ENCODE data around the gene PITPNC1.
"Not testable (repeated sequence)": the region's sequence is repeated elsewhere in the genome, so short reads cannot be mapped to it uniquely, and the experiment has no call there.

PITPNC1 gene

GRCh38 chr17:67376737-67377487, at the start of gene PITPNC1:
Gene PITPNC1 (plus strand): TSS chr17:67377281.
- peak within 1 kb of the TSS; percentile 70 for H3K4me3 ChIP-seq (ENCODE audit: control insufficient read depth, low read depth, low read length)
- no peak for TF ChIP-seq CTCF (conservative IDR thresholded peaks at IDR 0.05; ENCODE audit: control insufficient read depth, insufficient read depth, low read depth, low read length)
- peak; percentile 83 for DNase-seq (ENCODE audit: low read depth)

- H3K4me3 ChIP-seq (ENCODE audit: control insufficient read depth, low read depth, low read length) = no peak overlapping the region
- TF ChIP-seq CTCF (conservative IDR thresholded peaks at IDR 0.05; ENCODE audit: control insufficient read depth, insufficient read depth, low read depth, low read length) = no peak
- DNase-seq (ENCODE audit: low read depth) = no peak
These were observed 49.1 kb upstream of the PITPNC1 start for GRCh38 chr17:67328026-67328425.

- not testable (repeated sequence) for DNase-seq (ENCODE audit: low read depth); H3K4me3 ChIP-seq (ENCODE audit: control insufficient read depth, low read depth, low read length)
These were observed 45.5 kb upstream of the PITPNC1 start for GRCh38 chr17:67331381-67332161.

DNA sequence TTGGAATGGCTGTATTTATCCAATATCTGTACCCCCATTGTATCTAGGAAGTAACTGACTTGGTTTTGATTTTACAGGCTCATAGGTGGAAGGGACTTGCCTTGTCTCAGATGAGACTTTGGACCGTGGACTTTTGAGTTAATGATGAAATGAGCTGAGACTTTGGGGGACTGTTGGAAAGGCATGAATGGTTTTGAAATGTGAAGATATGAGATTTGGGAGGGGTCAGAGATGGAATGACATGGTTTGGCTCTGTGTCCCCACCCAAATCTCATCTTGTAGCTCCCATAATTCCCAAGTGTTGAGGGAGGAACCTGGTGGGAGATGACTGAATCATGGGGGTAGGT, 44.9 kb upstream of the PITPNC1 start:
- DNase-seq (ENCODE audit: low read depth); H3K4me3 ChIP-seq (ENCODE audit: control insufficient read depth, low read depth, low read length): not testable (repeated sequence)

DNA sequence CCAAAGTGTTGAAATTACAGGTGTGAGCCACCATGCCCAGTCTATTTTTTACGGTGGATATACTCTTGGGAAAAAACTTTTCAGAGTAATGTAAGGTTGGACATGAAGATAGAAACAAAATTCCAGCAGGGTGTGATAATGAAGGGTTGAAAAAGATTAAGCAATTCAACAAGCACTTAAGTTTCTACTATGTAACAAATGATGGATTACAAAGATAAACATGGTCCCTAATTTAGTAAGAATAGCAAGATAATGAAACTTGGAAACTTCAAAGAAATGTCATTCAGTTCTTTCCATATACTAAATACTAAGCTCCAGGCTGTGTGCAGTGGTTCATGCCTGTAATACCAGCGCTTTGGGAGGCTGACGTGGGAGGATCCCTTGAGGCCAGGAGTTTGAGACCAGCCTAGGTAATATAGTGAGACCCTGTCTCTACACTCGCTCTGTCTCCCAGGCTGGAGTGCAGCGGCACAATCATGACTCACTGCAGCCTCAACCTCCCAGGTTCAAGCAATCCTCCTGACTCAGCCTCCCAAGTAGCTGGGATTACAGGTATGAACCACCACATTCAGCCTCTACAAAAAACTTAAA, 41.7 kb upstream of the PITPNC1 start:
- TF ChIP-seq CTCF (conservative IDR thresholded peaks at IDR 0.05; ENCODE audit: control insufficient read depth, insufficient read depth, low read depth, low read length) = no peak
- H3K4me3 ChIP-seq (ENCODE audit: control insufficient read depth, low read depth, low read length) = no peak overlapping the region
- no peak for DNase-seq (ENCODE audit: low read depth)

GRCh38 chr17:67336859-67337258, 40.2 kb upstream of the PITPNC1 start:
- no peak overlapping the region for H3K4me3 ChIP-seq (ENCODE audit: control insufficient read depth, low read depth, low read length)
- DNase-seq (ENCODE audit: low read depth) = no peak
- TF ChIP-seq CTCF (conservative IDR thresholded peaks at IDR 0.05; ENCODE audit: control insufficient read depth, insufficient read depth, low read depth, low read length) = no peak

GRCh38 chr17:67338353-67338752, 38.7 kb upstream of the PITPNC1 start:
- DNase-seq (ENCODE audit: low read depth); H3K4me3 ChIP-seq (ENCODE audit: control insufficient read depth, low read depth, low read length): not testable (repeated sequence)

DNA sequence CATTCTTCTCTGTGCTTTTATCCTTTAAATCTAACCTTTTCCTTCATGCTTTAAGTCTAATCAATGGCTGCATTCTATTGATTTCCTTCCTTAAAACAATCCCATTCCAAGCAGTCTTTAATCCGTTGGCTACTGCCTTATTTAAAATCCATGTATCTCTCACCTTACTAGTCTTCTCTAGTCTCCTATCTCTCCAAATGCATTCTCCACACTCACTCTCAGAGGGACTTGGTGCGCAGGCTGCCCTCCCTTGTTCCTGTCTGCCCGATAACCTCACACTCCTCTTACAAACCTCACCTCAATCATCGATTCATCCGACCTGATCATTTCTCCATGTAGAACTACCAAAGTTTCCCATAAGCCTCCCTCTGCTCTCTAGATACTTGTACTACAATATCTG, 33.8 kb upstream of the PITPNC1 start:
- H3K4me3 ChIP-seq (ENCODE audit: control insufficient read depth, low read depth, low read length) = no peak overlapping the region
- TF ChIP-seq CTCF (conservative IDR thresholded peaks at IDR 0.05; ENCODE audit: control insufficient read depth, insufficient read depth, low read depth, low read length) = no peak
- DNase-seq (ENCODE audit: low read depth) = no peak

Data from fibroblast of mammary gland (primary cell).